SU-DHL-6 (cell line): ENCODE results near the gene ARG2.

ENCODE experiments used
- EZH2phosphoT487 ChIP-seq: fragments of 200-600 bp; sonication (generic), shearing (Covaris generic); conservative IDR thresholded peaks from 2 replicates; pipeline ENCODE4 v1.6.1; 2018; ENCODE audit warnings: mild to moderate bottlenecking, antibody characterized with exemption, low read length, moderate library complexity, mixed read lengths
- TF ChIP-seq, protein P1 (sequence below): fragments of 200-600 bp; sonication (generic); IDR thresholded peaks from one replicate; pipeline ENCODE4 v1.5.1; 2017; ENCODE audit warnings: antibody characterized with exemption, mild to moderate bottlenecking, low read length, moderate library complexity; ENCODE audit not compliant: insufficient read depth, poor library complexity, severe bottlenecking

DNA sequence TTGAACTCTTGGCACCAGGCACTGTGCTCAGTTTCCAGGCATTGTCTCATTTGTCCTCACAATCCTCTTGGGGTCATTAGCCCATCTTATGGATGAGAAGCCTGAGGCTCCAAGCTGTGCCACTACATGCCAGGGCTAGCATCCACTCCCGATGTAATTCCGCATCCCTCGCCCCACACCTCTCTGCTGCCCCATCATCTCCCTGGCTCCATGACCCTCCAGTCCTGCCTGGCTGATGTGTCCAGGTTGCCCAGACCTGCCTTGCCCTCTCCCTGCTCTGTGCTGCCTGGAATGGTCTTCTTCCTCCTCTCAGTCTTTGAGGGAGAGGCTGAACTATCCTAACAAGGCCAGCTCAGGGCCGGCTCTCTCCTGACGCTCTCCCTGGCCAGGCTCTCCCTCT is 47.1 kb upstream of the ARG2 start:
- TF ChIP-seq, protein P1, sequence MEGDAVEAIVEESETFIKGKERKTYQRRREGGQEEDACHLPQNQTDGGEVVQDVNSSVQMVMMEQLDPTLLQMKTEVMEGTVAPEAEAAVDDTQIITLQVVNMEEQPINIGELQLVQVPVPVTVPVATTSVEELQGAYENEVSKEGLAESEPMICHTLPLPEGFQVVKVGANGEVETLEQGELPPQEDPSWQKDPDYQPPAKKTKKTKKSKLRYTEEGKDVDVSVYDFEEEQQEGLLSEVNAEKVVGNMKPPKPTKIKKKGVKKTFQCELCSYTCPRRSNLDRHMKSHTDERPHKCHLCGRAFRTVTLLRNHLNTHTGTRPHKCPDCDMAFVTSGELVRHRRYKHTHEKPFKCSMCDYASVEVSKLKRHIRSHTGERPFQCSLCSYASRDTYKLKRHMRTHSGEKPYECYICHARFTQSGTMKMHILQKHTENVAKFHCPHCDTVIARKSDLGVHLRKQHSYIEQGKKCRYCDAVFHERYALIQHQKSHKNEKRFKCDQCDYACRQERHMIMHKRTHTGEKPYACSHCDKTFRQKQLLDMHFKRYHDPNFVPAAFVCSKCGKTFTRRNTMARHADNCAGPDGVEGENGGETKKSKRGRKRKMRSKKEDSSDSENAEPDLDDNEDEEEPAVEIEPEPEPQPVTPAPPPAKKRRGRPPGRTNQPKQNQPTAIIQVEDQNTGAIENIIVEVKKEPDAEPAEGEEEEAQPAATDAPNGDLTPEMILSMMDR: no peak
- TF ChIP-seq EZH2phosphoT487: no peak
